DMS114 treated with DMSO at 0.1 percent for 48 hours (cell line): ENCODE data around the gene NTPCR.
A peak's percentile ranks its signal among the peaks of the same experiment; 100 is the strongest.
"Not testable (repeated sequence)": the region's sequence is repeated elsewhere in the genome, so short reads cannot be mapped to it uniquely, and the experiment has no call there.

Experiments
- DNase-seq: peaks from one replicate; lab custom pipeline; 2025; ENCODE audit not compliant: unreplicated experiment; lab: John Stamatoyannopoulos, UW

The NTPCR gene

GRCh38 chr1:232925421-232926220, 24.8 kb upstream of the NTPCR start:
- no peak for DNase-seq

GRCh38 chr1:232927166-232927565, 23.2 kb upstream of the NTPCR start:
- not testable (repeated sequence) for DNase-seq

GRCh38 chr1:232927830-232928505, 22.4 kb upstream of the NTPCR start:
- no peak for DNase-seq

GRCh38 chr1:232932486-232933425, 17.7 kb upstream of the NTPCR start:
- DNase-seq: no peak

GRCh38 chr1:232936941-232937340, 13.5 kb upstream of the NTPCR start:
- DNase-seq: no peak

GRCh38 chr1:232937741-232938375, 12.6 kb upstream of the NTPCR start:
- no peak for DNase-seq

- DNase-seq: no peak
Observed at GRCh38 chr1:232938926-232939325, 11.5 kb upstream of the NTPCR start.

GRCh38 chr1:232939748-232940147, 10.7 kb upstream of the NTPCR start:
- DNase-seq: no peak

- DNase-seq: no peak
Observed at GRCh38 chr1:232940262-232940661, 10.1 kb upstream of the NTPCR start.

GRCh38 chr1:232942413-232943294, 7.8 kb upstream of the NTPCR start:
- no peak for DNase-seq

GRCh38 chr1:232943679-232944252, 6.6 kb upstream of the NTPCR start:
- DNase-seq: no peak

GRCh38 chr1:232944347-232944746, 6.1 kb upstream of the NTPCR start:
- no peak for DNase-seq

GRCh38 chr1:232949636-232950196, 695 bp upstream of the NTPCR start:
- DNase-seq: no peak

GRCh38 chr1:232951180-232951579, 769 bp downstream of the NTPCR start:
- DNase-seq: no peak

- DNase-seq: no peak
Observed at GRCh38 chr1:232951605-232952004, 1.2 kb downstream of the NTPCR start.

- DNase-seq: peak; percentile 19
Observed at GRCh38 chr1:232952514-232953499, 2.4 kb downstream of the NTPCR start.

- no peak for DNase-seq
Observed at GRCh38 chr1:232954594-232955365, 4.4 kb downstream of the NTPCR start.
